Loucy (cell line): ENCODE results near the gene CCDC8.

Source experiments
- H2AFZ ChIP-seq: fragments of 200-600 bp; sonication (generic); 2 replicates; pipeline ENCODE4 v1.6.0; 2016; ENCODE audit warnings: antibody characterized with exemption, mild to moderate bottlenecking, low read length, moderate library complexity
- H3F3A ChIP-seq: fragments of 200-600 bp; 2 replicates; pipeline ENCODE4 v1.6.0; 2016; ENCODE audit warnings: antibody characterized with exemption, low read depth, mild to moderate bottlenecking
- H3K27me3 ChIP-seq: fragments of 200-600 bp; sonication (generic); 2 replicates; pipeline ENCODE4 v1.6.1; 2014; ENCODE audit warnings: low read length, mild to moderate bottlenecking; ENCODE audit not compliant: insufficient read depth, poor library complexity, severe bottlenecking
- H3K36me3 ChIP-seq: fragments of 200-600 bp; sonication (generic); 2 replicates; pipeline ENCODE4 v1.6.1; 2016; ENCODE audit warnings: low read length; ENCODE audit not compliant: insufficient read depth
- H3K4me1 ChIP-seq: fragments of 200-600 bp; sonication (generic); 2 replicates; pipeline ENCODE4 v1.5.1; 2014; ENCODE audit warnings: low read length, mild to moderate bottlenecking; ENCODE audit not compliant: insufficient read depth, poor library complexity, severe bottlenecking
- H3K4me2 ChIP-seq: fragments of 200-600 bp; sonication (generic); 2 replicates; pipeline ENCODE4 v1.6.0; 2014; ENCODE audit warnings: antibody characterized with exemption, low read length, low read depth, mild to moderate bottlenecking; ENCODE audit not compliant: poor library complexity, severe bottlenecking
- H3K4me3 ChIP-seq: fragments of 200-600 bp; sonication (generic); 2 replicates; pipeline ENCODE4 v1.5.1; 2014; ENCODE audit warnings: low read length, mild to moderate bottlenecking, mixed read lengths; ENCODE audit not compliant: poor library complexity, severe bottlenecking
- H3K79me2 ChIP-seq: fragments of 200-600 bp; sonication (generic); 2 replicates; pipeline ENCODE4 v1.6.1; 2014; ENCODE audit warnings: low read length; ENCODE audit not compliant: insufficient read depth
- H3K9ac ChIP-seq: fragments of 200-600 bp; sonication (generic); 2 replicates; pipeline ENCODE4 v1.6.0; 2014; ENCODE audit warnings: mild to moderate bottlenecking, low read depth, low read length, moderate library complexity; ENCODE audit not compliant: poor library complexity, severe bottlenecking
- H3K9me2 ChIP-seq: fragments of 200-600 bp; sonication (generic); replicated peaks from 2 replicates; pipeline ENCODE4 v1.6.1; 2016; ENCODE audit warnings: low read depth, low read length, mixed read lengths
- H3K9me3 ChIP-seq: fragments of 200-600 bp; sonication (generic); 2 replicates; pipeline ENCODE4 v1.6.1; 2014; ENCODE audit warnings: mild to moderate bottlenecking, antibody characterized with exemption, low read length, low read depth; ENCODE audit not compliant: insufficient read depth
- H4K20me1 ChIP-seq: fragments of 200-600 bp; sonication (generic); 2 replicates; pipeline ENCODE4 v1.6.0; 2014; ENCODE audit warnings: antibody characterized with exemption, low read length, mild to moderate bottlenecking; ENCODE audit not compliant: insufficient read depth, poor library complexity, severe bottlenecking
- CTCF ChIP-seq: fragments of 200-600 bp; sonication (generic); conservative IDR thresholded peaks from 2 replicates; pipeline ENCODE4 v1.5.1; 2014; ENCODE audit warnings: mild to moderate bottlenecking, antibody characterized with exemption, low read length
- EZH2phosphoT487 ChIP-seq: fragments of 200-600 bp; IDR thresholded peaks from 2 replicates; pipeline ENCODE4 v1.6.1; 2018; ENCODE audit warnings: antibody characterized with exemption, mild to moderate bottlenecking, moderate library complexity, borderline replicate concordance

The CCDC8 gene

GRCh38 chr19:46381346-46381745, 32.0 kb downstream of the CCDC8 start:
- no peaks in the 10 kb centered on the region for H4K20me1 ChIP-seq

GRCh38 chr19:46380690-46381089, 32.7 kb downstream of the CCDC8 start:
- Histone ChIP-seq H3K9me2 (no peaks in the 10 kb centered on the region), H3K9me3 (no peaks in the 10 kb centered on the region), H3K4me1 (no peaks in the 10 kb centered on the region), H3K4me3 (no peak overlapping the region), H2AFZ (no peak overlapping the region), H4K20me1 (no peaks in the 10 kb centered on the region), H3K79me2 (no peaks in the 10 kb centered on the region), H3F3A (no peaks in the 10 kb centered on the region), H3K36me3 (peaks cover 96% of the 10 kb centered on the region; the same call in 1 of the 2 replicates), H3K9ac (no peak overlapping the region), H3K27me3 (no peaks in the 10 kb centered on the region), H3K4me2 (no peak overlapping the region)
- TF ChIP-seq EZH2phosphoT487 (no peak), CTCF (no peak)

More at GRCh38 chr19:46381346-46381745, 32.0 kb downstream of the CCDC8 start:
- TF ChIP-seq EZH2phosphoT487 (no peak), CTCF (no peak)
- Histone ChIP-seq H3K9me2 (no peaks in the 10 kb centered on the region), H3K27me3 (no peaks in the 10 kb centered on the region), H3K36me3 (peaks cover 96% of the 10 kb centered on the region; the same call in 1 of the 2 replicates), H3K4me3 (no peak overlapping the region), H3K4me1 (no peaks in the 10 kb centered on the region), H3K9ac (no peak overlapping the region), H3K79me2 (no peaks in the 10 kb centered on the region), H3F3A (no peaks in the 10 kb centered on the region), H3K4me2 (no peak overlapping the region), H3K9me3 (no peaks in the 10 kb centered on the region), H2AFZ (no peak overlapping the region)

- Histone ChIP-seq H3K9me2 (no peaks in the 10 kb centered on the region), H2AFZ (no peak overlapping the region), H3K9ac (no peak overlapping the region), H3K4me3 (no peak overlapping the region), H3K36me3 (peaks cover 75% of the 10 kb centered on the region; the same call in 1 of the 2 replicates), H3K27me3 (no peaks in the 10 kb centered on the region), H3K4me2 (no peak overlapping the region), H3K4me1 (no peaks in the 10 kb centered on the region), H3K79me2 (no peaks in the 10 kb centered on the region), H4K20me1 (peaks cover 4% of the 10 kb centered on the region), H3K9me3 (no peaks in the 10 kb centered on the region), H3F3A (no peaks in the 10 kb centered on the region)
- TF ChIP-seq CTCF = no peak
- TF ChIP-seq EZH2phosphoT487 = no peak
These were observed 35.1 kb downstream of the CCDC8 start for GRCh38 chr19:46378268-46378667.
